Stimulated activated CD4-positive, alpha-beta T cell treated with anti-CD3 and anti-CD28 coated beads, TNF-alpha, amount 100 ng/mL, for 1 hour (primary cell): Measurements from ENCODE around the gene CDK17.
"Not testable (repeated sequence)": the region's sequence is repeated elsewhere in the genome, so short reads cannot be mapped to it uniquely, and the experiment has no call there.

ENCODE experiments used
- DNase-seq, 3 donors: peaks; one replicate each; pipeline ENCODE4 v3.0.0-alpha.2; 2020; ENCODE audit warnings: low read depth in 3 of 3, low spot score in 1 of 3

CDK17 gene

DNA sequence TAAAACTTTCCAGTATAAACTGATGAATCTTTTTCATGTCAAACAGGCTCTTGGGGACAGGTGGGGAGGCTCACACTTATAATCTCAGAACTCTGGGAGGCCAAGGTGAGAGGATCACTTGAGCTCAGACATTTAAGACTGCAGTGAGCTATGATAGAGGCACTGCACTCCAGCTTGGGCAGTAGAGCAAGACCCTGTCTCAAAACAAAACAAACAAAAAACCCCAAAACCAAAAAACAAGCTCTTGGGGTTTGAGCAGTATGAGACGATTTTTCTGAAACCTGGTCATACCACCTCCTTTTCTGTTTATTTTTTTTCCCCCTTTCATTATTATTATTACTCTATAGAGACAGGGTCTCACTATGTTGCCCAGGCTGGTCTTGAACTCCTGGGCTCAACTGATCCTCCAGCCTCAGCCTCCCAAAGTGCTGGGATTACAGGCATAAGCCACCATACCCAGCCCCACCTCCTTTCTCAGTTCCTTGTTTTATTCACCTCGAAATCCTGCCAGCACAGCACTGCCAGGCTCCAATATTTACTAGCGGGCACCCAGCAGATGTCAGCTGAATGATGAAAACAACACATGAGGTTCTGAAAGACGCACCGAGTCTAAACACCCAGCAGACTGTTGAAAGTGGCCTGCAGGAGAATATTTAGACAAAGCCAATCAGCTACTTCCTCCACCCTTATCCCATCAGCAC lies 19.5 kb upstream of the CDK17 start:
- DNase-seq = no peak

- not testable (repeated sequence) for DNase-seq
Measured at GRCh38 chr12:96417688-96418087, 17.4 kb upstream of the CDK17 start.

GRCh38 chr12:96416033-96416799 lies 16.0 kb upstream of the CDK17 start:
- DNase-seq = no peak

GRCh38 chr12:96414637-96415036 lies 14.4 kb upstream of the CDK17 start:
- DNase-seq = no peak

DNA sequence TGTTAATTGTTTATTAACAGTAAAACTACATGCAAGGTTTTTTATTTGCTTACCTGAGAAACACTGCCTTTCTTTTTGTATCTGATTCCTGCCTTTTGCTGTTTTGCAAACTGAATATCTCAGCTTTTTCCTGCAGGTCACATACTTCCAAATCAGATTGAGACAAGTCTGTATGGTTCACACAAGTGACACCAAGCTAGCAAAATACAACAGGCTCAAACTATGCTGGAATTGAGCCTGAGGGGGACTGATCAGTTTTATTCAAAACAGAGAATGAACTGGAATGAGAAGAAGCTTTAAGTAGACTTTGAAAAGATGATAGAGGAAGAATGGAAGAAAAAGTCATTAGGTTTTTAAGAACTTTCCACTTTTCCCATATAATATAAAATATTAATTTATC lies 12.2 kb upstream of the CDK17 start:
- no peak for DNase-seq

- no peak for DNase-seq
Measured at GRCh38 chr12:96409731-96410130, 9.5 kb upstream of the CDK17 start.

- no peak for DNase-seq
Measured at GRCh38 chr12:96408993-96409392, 8.8 kb upstream of the CDK17 start.

GRCh38 chr12:96407429-96408097 lies 7.3 kb upstream of the CDK17 start:
- DNase-seq = not testable (repeated sequence)

- no peak for DNase-seq
Measured at GRCh38 chr12:96404696-96405095, 4.5 kb upstream of the CDK17 start.

- DNase-seq = no peak
Measured at GRCh38 chr12:96403870-96404269, 3.6 kb upstream of the CDK17 start.

- not testable (repeated sequence) for DNase-seq
Measured at GRCh38 chr12:96402522-96402921, 2.3 kb upstream of the CDK17 start.

DNA sequence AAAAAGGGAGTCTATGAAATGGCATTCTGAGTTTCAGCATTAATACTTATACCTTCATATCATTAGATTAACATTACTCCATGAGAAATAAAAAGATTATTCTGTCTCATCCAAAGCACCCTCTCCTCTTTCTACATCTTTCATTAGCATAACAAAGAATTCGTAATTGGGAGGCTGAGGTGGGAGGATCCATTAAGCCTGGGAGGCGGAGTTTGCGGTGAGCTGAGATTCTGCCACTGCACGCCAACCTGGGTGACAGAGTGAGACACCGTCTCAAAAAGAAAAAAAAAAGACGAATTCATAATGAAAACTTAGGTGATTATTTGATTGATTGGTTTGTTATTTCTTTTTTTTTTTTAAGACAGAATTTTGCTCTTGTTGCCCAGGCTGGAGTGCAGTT lies 1.8 kb upstream of the CDK17 start:
- DNase-seq = no peak

GRCh38 chr12:96401076-96401871 lies 1.0 kb upstream of the CDK17 start:
- DNase-seq = no peak

DNA sequence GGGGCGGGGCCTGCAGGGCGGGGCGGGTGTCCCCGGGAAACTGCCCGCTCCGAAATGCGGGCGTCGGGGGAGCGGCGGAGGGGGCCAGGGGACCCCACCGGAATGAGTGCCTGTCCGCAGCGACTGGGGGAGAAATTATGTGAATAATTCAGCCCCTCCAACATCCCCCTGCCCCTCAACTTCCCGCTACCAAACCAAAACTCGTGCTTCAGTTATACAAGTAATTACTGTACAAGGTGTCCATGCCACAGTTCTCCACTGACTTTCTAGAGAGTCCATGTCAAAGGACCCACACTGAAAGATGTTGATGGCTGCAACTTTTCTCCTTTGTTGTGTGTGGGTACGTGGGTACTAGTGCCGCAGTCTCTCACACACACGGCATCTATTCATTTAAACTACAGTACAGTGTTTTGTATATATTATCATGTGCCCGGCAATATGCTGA lies 414 bp upstream of the CDK17 start:
- DNase-seq = no peak

DNA sequence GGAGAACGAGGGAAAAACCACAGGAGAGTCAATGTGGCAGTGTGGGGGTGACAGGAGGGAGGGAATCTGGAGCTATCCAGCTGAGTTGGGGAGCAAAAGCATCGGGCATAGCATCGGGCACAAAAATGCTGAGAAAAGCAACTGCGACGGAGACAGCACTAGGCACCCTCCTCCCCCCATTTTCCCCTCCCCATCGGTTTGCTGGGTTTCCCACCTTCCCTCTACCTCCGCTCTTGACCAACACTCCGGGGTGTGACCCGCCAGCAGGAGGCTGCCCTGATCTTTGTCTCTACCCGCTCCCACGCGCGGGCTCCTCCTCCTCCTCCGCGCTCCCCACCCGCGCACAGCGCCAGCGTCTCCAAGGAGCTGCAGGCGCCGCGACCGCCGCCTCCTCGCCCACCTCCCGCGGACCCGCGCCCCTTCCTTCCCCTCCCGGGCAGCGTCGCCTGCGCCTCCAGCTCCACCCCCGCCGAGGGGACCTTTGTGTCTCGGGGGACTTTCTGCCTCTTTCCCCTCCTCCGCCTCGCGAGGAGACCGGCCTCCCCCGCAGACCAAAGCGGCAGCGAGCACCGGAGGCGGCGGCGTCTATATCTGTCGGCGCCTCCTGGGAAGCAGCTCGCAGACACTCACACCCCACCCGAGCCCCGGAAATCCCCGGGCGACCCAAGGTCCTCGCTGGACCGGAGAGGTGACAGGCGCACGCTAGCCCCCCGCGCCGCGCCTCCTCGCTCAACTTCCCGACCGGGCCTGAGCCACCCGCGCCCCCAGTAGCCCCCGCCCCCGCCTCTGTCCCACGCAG lies 920 bp downstream of the CDK17 start:
- DNase-seq = peak; percentile 55 to 65 (median 57)

DNA sequence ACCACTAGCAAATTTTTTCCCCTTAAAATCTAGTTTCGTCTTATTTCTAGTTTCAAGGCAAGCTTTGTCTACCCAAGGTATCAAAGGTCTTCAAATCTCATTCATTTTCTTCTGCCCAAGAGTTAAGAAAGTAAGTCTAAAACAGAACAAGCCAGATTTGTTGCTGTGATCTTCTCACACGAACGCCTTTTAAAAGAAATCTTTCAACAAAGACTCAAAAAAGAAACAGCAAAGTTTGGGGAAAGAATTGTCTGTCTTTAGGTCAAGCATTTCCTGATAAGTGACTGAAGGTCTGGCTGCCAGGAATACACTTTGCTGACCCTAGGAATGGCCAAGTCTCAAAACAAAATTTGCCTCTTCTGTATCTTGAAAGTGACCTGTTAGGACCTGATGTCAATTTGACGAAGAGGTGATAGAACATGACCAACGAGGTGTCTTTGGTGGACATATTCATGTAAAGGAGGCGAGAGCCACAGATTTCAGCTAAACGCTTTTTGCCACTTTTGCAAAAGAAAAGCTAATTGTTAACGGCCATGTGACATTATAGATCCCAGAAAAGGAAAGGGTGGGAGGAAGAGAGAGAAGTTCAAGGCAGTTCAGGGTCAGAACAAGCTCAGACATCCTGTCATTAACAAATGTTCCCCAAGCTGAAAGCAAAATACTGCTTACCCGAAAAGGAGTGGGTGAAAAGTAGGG lies 1.7 kb downstream of the CDK17 start:
- DNase-seq = no peak

- no peak for DNase-seq
Measured at GRCh38 chr12:96397756-96398423, 2.3 kb downstream of the CDK17 start.

DNA sequence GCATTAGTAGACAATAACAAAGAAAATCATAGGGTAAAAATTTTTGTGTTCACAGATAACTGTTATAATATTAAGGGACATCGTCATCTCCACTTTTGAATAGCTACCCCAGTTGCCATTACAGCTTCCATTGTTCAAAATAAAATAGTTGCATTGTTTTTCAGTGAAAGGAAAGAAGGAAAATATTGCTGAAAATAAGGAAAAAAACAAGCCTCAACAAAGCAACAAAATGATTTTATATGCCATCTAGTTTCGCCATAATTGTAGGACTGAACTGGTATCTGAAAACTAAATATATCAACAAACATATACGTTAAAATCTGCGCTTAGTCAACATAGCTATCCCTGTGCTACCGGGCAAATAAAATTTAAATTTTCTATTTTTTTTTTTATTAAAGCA lies 3.3 kb downstream of the CDK17 start:
- DNase-seq = no peak

GRCh38 chr12:96396209-96396608 lies 4.0 kb downstream of the CDK17 start:
- DNase-seq = no peak
